ENCODE measurements around the gene NHLH1. TPM values are rescaled to one million over a fixed set of nuclear protein-coding genes. Genes with fewer than 3 reads are reported as not detected.

NHLH1 gene
- total and polyA plus RNA-seq, 2 of the 4 experiments (the other 2 are of a cell fraction) = 0.14 TPM; not detected in 1

GRCh38 chr1:160394673-160395072 is 27.8 kb downstream of the NHLH1 start:
- 61% methylated on average over 6 of the region's 8 CpGs; no CpG with 5 or more reads in 1 of the 2 experiments for WGBS, 2 experiments (ENCODE audit: extremely low coverage in 2 of 2, insufficient read length in 1 of 2)
- no peak overlapping the region for H2BK120ac ChIP-seq (ENCODE audit: low read depth, low read length)
- in situ Hi-C loops (cut with MboI; ENCODE audit: low sequenced_read_pairs) = no loop called here

More at GRCh38 chr1:160394673-160395072, 27.8 kb downstream of the NHLH1 start:
- H4K8ac ChIP-seq (ENCODE audit: low read depth in 2 of 2, low read length in 2 of 2) = no peak overlapping the region
- ChIA-PET POLR2A (ENCODE audit: unreplicated experiment) (no interaction called here), CTCF (no interaction called here)
- no peak overlapping the region for H2BK5ac ChIP-seq (ENCODE audit: low read depth, low read length, poor library complexity, severe bottlenecking)
- H3K4ac ChIP-seq (ENCODE audit: low read depth, low read length) = no peak overlapping the region
- H3K27ac ChIP-seq (ENCODE audit: insufficient read depth, low read length) = no peak overlapping the region
- no TSS peak for BruUV-seq (replicated peaks)
- no peaks in the 10 kb centered on the region for H3K79me1 ChIP-seq (ENCODE audit: low read depth in 1 of 2, low read length in 2 of 2)
- H3K4me1 ChIP-seq (ENCODE audit: control insufficient read depth, insufficient read depth, low read length) = no peaks in the 10 kb centered on the region
- H3K4me3 ChIP-seq (ENCODE audit: insufficient read depth, low read depth, low read length) = no peak overlapping the region
- no peak for DNase-seq
- no peak overlapping the region for H2BK15ac ChIP-seq (ENCODE audit: low read depth, low read length)
- H3K56ac ChIP-seq (ENCODE audit: extremely low read depth, insufficient read depth, low read length) = no peak overlapping the region
- intact Hi-C loops (cut with micrococcal nuclease) (no loop called here), dilution Hi-C loops (cut with HindIII; ENCODE audit: low sequenced_read_pairs, unreplicated experiment) (no loop called here)
- no peak for TF ChIP-seq CHD1 (IDR thresholded peaks at IDR 0.05; ENCODE audit: low read depth, low read length)
- no peak for TF ChIP-seq MAZ (IDR thresholded peaks at IDR 0.05; ENCODE audit: borderline replicate concordance, low read depth, low read length)
- no peak for TF ChIP-seq FOS (IDR thresholded peaks at IDR 0.05; ENCODE audit: low read depth, low read length)
- TF ChIP-seq RAD21 (IDR thresholded peaks at IDR 0.05; ENCODE audit: low read length) = no peak
- no peak for TF ChIP-seq SMC3 (IDR thresholded peaks at IDR 0.05; ENCODE audit: low read depth, low read length)
- no peak for TF ChIP-seq NFE2L2 (IDR thresholded peaks at IDR 0.05; ENCODE audit: low read depth, low read length)
- TF ChIP-seq POLR2A (IDR thresholded peaks at IDR 0.05; ENCODE audit: low read depth, low read length) = no peak
- TF ChIP-seq, protein P1, sequence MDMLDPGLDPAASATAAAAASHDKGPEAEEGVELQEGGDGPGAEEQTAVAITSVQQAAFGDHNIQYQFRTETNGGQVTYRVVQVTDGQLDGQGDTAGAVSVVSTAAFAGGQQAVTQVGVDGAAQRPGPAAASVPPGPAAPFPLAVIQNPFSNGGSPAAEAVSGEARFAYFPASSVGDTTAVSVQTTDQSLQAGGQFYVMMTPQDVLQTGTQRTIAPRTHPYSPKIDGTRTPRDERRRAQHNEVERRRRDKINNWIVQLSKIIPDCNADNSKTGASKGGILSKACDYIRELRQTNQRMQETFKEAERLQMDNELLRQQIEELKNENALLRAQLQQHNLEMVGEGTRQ (IDR thresholded peaks at IDR 0.05; ENCODE audit: low read depth, low read length) = no peak
- no peak for TF ChIP-seq BHLHE40 (IDR thresholded peaks at IDR 0.05; ENCODE audit: low read depth, low read length)
- no peak for TF ChIP-seq CTCF (conservative IDR thresholded peaks at IDR 0.05; ENCODE audit: low read depth, low read length)
- no peak for TF ChIP-seq CEBPB (IDR thresholded peaks at IDR 0.05; ENCODE audit: low read depth, low read length)
- no peak for TF ChIP-seq RFX5 (IDR thresholded peaks at IDR 0.05; ENCODE audit: low read depth, low read length)
- no peak for TF ChIP-seq MXI1 (IDR thresholded peaks at IDR 0.05; ENCODE audit: borderline replicate concordance, low read depth, low read length)
- no peak for TF ChIP-seq RCOR1 (IDR thresholded peaks at IDR 0.05; ENCODE audit: insufficient replicate concordance, low read length)
- TF ChIP-seq MAFK (IDR thresholded peaks at IDR 0.05; ENCODE audit: low read depth, low read length) = no peak
- TF ChIP-seq, protein P2, sequence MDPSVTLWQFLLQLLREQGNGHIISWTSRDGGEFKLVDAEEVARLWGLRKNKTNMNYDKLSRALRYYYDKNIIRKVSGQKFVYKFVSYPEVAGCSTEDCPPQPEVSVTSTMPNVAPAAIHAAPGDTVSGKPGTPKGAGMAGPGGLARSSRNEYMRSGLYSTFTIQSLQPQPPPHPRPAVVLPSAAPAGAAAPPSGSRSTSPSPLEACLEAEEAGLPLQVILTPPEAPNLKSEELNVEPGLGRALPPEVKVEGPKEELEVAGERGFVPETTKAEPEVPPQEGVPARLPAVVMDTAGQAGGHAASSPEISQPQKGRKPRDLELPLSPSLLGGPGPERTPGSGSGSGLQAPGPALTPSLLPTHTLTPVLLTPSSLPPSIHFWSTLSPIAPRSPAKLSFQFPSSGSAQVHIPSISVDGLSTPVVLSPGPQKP (IDR thresholded peaks at IDR 0.05; ENCODE audit: borderline replicate concordance, low read depth, low read length) = no peak
- peaks cover 19% of the 10 kb centered on the region for H3K27me3 ChIP-seq (ENCODE audit: control insufficient read depth, insufficient read depth, low read length)
- H3K9ac ChIP-seq (ENCODE audit: low read depth, low read length) = no peak overlapping the region
- no peak for ATAC-seq (ENCODE audit: low read depth)
- no peak overlapping the region for H3K14ac ChIP-seq (replicated peaks; ENCODE audit: low read depth, low read length)
- no peak overlapping the region for H2AFZ ChIP-seq (replicated peaks; ENCODE audit: low read length, poor library complexity)
- no peaks in the 10 kb centered on the region for H3K36me3 ChIP-seq (ENCODE audit: control insufficient read depth, insufficient read depth, low read length)
- no peak overlapping the region for H4K5ac ChIP-seq (ENCODE audit: low read depth, low read length)
- no peaks in the 10 kb centered on the region for H3K9me3 ChIP-seq (ENCODE audit: control insufficient read depth, insufficient read depth, low read length)
- H2AK9ac ChIP-seq (replicated peaks; ENCODE audit: low read depth, low read length, poor library complexity) = no peak overlapping the region
- H2AK5ac ChIP-seq (ENCODE audit: low read depth, low read length) = no peak overlapping the region
- H4K91ac ChIP-seq (ENCODE audit: insufficient read depth, low read depth, low read length) = no peak overlapping the region
- H3K18ac ChIP-seq (ENCODE audit: low read depth, low read length) = no peak overlapping the region
- no peak overlapping the region for H2BK20ac ChIP-seq (ENCODE audit: low read depth, low read length)
- no peak overlapping the region for H3K23ac ChIP-seq (ENCODE audit: low read depth, low read length)
- no peaks in the 10 kb centered on the region for H4K20me1 ChIP-seq (ENCODE audit: insufficient read depth, low read length)
- no peaks in the 10 kb centered on the region; the same call in 1 of the 2 replicates for H3K9me1 ChIP-seq (ENCODE audit: insufficient read depth, low read length)
- H3K4me2 ChIP-seq (ENCODE audit: low read depth, low read length) = no peak overlapping the region
